OCI-LY1 (cell line): ENCODE measurements around the gene CFAP74.

Experiments
- EZH2 ChIP-seq: fragments of 200-600 bp; sonication (generic), shearing (Covaris generic); IDR thresholded peaks from 2 replicates; pipeline ENCODE4 v1.8.0; 2017; ENCODE audit warnings: borderline replicate concordance, mixed run types, mild to moderate bottlenecking, antibody characterized with exemption, low read length, moderate library complexity, mixed read lengths
- TF ChIP-seq, protein P1 (sequence below): fragments of 200-600 bp; sonication (generic), shearing (Covaris generic); IDR thresholded peaks from 2 replicates; pipeline ENCODE4 v1.5.1; 2017; ENCODE audit warnings: mild to moderate bottlenecking, antibody characterized with exemption, low read length, moderate library complexity, mixed read lengths

DNA sequence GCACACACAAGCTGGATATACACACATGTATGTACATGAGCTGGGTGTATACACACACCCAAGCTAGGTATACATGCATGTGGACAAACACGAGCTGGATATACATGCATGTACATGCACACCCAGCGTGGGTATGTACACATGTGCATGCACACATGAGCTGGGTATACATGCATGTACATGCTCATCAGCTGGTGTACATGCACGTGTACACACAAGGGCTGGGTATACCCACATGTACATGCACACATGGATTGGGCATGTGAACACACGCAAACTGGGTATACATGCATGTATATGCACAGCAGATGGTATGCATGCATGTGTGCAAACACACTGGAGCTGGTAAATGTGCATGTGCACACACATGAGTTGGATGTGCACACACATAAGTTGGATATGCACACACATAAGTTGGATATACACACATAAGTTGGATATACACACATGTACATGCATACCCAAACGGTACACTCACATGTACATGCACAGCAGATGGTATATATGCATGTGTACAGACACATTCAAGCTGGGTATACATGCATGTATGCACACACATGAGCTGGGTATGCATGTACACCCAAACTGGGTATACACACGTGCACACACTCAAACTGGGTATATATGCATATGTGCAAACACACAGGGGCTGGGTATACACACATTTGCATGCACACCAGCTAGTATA is 105.2 kb downstream of the CFAP74 start:
- TF ChIP-seq, protein P1, sequence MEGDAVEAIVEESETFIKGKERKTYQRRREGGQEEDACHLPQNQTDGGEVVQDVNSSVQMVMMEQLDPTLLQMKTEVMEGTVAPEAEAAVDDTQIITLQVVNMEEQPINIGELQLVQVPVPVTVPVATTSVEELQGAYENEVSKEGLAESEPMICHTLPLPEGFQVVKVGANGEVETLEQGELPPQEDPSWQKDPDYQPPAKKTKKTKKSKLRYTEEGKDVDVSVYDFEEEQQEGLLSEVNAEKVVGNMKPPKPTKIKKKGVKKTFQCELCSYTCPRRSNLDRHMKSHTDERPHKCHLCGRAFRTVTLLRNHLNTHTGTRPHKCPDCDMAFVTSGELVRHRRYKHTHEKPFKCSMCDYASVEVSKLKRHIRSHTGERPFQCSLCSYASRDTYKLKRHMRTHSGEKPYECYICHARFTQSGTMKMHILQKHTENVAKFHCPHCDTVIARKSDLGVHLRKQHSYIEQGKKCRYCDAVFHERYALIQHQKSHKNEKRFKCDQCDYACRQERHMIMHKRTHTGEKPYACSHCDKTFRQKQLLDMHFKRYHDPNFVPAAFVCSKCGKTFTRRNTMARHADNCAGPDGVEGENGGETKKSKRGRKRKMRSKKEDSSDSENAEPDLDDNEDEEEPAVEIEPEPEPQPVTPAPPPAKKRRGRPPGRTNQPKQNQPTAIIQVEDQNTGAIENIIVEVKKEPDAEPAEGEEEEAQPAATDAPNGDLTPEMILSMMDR = no peak
- no peak for TF ChIP-seq EZH2
